ENCODE measurements around the gene UBB.

UBB gene

GRCh38 chr17:16346721-16347271 lies 34.1 kb upstream of the UBB start:
- no peak for DNase-seq (ENCODE audit: low read depth)
- no peak for TF ChIP-seq CTCF (IDR thresholded peaks at IDR 0.05; ENCODE audit: low read depth, low read length, missing control alignments)
- no peak overlapping the region for H3K4me3 ChIP-seq (ENCODE audit: low read depth, low read length)

GRCh38 chr17:16348586-16348985 lies 32.3 kb upstream of the UBB start:
- H3K4me3 ChIP-seq (ENCODE audit: low read depth, low read length) = no peak overlapping the region
- no peak for TF ChIP-seq CTCF (IDR thresholded peaks at IDR 0.05; ENCODE audit: low read depth, low read length, missing control alignments)
- no peak for DNase-seq (ENCODE audit: low read depth)

- no peak for DNase-seq (ENCODE audit: low read depth)
- TF ChIP-seq CTCF (IDR thresholded peaks at IDR 0.05; ENCODE audit: low read depth, low read length, missing control alignments) = no peak
- H3K4me3 ChIP-seq (ENCODE audit: low read depth, low read length) = no peak overlapping the region
Measured at GRCh38 chr17:16349431-16349830, 31.5 kb upstream of the UBB start.

GRCh38 chr17:16351831-16352230 lies 29.1 kb upstream of the UBB start:
- TF ChIP-seq CTCF (IDR thresholded peaks at IDR 0.05; ENCODE audit: low read depth, low read length, missing control alignments) = no peak
- H3K4me3 ChIP-seq (ENCODE audit: low read depth, low read length) = peak overlapping the region; percentile 62
- no peak for DNase-seq (ENCODE audit: low read depth)

GRCh38 chr17:16352303-16352666 lies 28.6 kb upstream of the UBB start:
- peak overlapping the region; percentile 62 for H3K4me3 ChIP-seq (ENCODE audit: low read depth, low read length)
- TF ChIP-seq CTCF (IDR thresholded peaks at IDR 0.05; ENCODE audit: low read depth, low read length, missing control alignments) = no peak
- no peak for DNase-seq (ENCODE audit: low read depth)

GRCh38 chr17:16352667-16353316 lies 28.1 kb upstream of the UBB start:
- H3K4me3 ChIP-seq (ENCODE audit: low read depth, low read length) = peak overlapping the region; percentile 62
- no peak for TF ChIP-seq CTCF (IDR thresholded peaks at IDR 0.05; ENCODE audit: low read depth, low read length, missing control alignments)
- no peak for DNase-seq (ENCODE audit: low read depth)

All from GM12864 (cell line).